NCI-H82 treated with DMSO at 0.1 percent for 48 hours (cell line): Measurements from ENCODE around the gene TTF2.
"Not testable (repeated sequence)": the region's sequence is repeated elsewhere in the genome, so short reads cannot be mapped to it uniquely, and the experiment has no call there.

Experiments
- DNase-seq: peaks from one replicate; lab custom pipeline; 2025; ENCODE audit not compliant: unreplicated experiment; lab: John Stamatoyannopoulos, UW

TTF2 gene

DNA sequence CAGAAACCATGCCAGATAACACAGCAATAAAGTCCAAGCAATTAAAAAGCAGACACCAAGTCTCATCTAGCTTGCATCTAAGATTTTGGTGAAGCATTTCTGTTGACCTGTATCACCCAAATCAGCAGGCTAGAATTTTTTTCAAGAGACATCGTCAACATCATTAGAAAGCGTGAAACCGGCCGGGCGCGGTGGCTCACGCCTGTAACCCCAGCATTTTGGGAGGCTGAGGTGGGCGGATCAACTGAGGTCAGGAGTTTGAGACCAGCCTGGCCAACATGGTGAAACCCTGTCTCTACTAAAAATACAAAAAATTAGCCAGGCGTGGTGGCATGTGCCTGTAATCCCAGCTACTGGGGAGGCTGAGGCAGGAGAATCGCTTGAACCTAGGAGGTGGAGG is 59.0 kb downstream of the TTF2 start:
- DNase-seq: not testable (repeated sequence)

DNA sequence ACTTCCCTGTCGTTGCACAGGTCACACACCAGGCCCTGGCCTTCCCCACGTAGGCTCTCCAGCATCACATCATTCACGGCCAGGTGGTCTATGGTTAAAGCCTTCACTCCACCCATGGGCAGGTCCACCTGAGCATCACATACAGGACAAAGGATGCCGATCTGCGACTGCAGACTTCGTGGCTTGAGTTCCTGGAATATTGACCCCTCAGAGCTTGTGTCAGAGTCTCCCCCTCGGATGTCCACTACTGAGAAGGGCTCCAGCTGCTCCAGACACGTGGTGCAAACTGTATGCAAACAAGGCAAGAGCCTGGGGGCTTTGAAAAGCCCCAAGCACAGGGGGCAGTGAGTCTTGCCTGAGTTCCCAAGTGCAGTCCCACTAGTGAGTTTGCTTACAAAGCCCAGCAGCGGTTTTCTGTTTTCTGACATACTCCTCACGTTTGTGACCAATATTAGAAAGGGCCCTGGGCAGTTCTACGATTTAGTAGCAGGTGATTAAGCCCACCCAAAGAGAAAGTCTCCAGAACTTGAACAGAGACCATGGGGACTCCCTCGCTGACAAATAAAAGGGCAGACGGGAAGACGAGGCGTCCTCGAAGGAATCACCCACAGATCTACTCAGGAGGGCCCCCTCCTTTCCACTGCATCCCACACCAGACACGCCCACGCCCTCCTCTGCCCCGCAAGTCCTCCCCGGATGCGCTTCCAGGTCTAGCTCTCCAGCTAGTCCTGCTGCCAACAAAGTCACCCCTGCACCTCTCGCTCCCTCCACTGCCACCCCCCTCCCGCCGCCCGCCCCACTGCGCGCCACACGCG is 60.9 kb downstream of the TTF2 start:
- DNase-seq: no peak

GRCh38 chr1:117121589-117122329 is 61.6 kb downstream of the TTF2 start, which contains the start of gene TRIM45:
TSS of gene TRIM45 (minus strand) at chr1:117121749. CDS start at chr1:117121201, 548 bp downstream.
- peak; percentile 96 for DNase-seq

- DNase-seq: no peak
Measured at GRCh38 chr1:117122330-117123025, 62.4 kb downstream of the TTF2 start.

GRCh38 chr1:117123274-117123673 is 63.1 kb downstream of the TTF2 start:
- DNase-seq: no peak

DNA sequence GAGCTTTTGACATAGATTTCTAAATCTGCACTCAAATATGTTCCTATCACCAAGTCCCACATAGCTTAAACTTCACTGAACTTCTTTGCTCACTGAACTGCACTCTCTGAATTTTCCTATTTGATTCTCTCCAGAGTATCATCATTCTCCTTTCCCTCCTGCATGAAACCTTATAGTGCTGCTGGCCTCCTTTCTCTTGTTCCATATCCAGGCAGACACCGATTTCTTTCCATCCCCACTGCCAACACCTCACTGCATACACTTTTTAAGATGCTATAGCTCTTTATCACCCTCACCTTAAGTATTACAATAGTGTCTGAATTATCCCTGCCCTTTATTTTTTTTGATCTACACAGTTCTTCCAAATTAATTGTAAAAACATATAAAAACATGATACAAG is 64.5 kb downstream of the TTF2 start:
- no peak for DNase-seq

DNA sequence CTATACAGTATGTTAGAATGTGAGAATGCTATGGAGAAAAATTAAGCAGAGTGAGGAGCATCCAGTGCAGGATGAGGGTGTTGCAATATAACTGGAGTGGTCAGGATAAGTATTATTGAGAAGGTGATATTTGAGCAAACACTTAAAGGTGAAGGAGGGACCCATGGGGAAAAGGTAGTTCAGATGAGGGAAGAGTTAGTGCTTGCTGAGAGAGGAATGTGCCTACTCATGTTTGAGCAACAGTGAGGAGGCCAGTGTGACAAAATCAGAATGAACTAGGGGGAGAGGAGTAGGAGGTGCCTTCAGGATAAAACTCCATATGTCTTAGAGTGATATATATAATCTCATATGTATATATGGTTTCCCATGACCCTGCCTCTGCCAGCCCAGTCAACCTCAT is 67.7 kb downstream of the TTF2 start:
- DNase-seq: no peak

DNA sequence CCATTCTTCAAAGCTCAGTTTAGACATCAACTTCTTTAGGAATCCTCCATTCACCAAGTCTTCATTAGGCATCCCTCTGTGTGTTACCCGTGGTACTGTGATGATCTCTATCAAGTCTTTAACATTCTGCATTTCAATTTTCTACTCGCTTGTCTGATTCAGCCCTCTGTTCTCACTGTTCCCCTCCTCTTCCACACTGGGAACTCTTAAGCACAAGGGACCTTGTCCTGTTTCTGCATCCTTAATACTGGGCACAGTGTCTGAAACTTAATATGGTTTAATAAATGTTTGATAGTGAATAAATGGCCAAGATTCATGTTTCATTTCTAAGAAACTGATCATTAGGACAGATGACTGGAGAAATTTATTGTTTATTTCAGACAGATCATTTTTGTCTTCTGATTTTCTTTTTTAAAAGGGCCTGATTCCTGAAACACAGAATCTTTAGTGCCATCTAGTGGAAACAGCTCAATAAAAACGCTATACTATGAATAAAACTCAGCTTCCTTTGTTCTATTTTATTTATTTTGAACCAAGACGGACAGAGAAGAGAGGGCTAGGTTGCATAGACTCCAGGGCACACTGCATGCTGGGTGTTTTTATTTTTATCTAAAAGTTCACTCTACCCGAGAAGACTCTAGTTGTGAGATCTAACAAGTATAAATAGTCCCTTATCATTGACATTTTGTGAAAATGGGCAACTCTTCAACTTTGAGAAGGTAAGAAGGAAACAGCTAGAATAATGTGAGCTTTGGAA is 68.4 kb downstream of the TTF2 start:
- peak; percentile 32 for DNase-seq

DNA sequence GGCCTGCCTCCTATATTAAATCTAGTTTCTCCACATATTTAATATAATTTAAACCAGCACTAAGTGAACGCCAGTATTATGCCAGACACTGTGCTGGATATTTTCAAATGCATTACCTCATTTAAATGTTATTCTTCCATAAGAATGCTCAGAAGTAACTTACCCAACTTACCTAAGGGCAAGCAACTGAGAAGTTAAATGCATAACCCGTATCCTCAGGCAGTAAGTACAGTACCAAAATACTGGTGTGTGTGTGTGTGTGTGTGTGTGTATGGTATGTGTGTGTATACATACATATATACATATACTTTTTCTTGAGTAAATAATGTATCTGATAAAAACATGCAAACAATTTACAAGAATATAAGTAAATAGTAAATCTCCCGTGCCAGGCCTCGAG is 70.4 kb downstream of the TTF2 start:
- DNase-seq: no peak

GRCh38 chr1:117135329-117135728 is 75.2 kb downstream of the TTF2 start:
- DNase-seq: no peak

GRCh38 chr1:117136749-117137148 is 76.6 kb downstream of the TTF2 start:
- no peak for DNase-seq

- DNase-seq: no peak
Measured at GRCh38 chr1:117137281-117137855, 77.2 kb downstream of the TTF2 start.

DNA sequence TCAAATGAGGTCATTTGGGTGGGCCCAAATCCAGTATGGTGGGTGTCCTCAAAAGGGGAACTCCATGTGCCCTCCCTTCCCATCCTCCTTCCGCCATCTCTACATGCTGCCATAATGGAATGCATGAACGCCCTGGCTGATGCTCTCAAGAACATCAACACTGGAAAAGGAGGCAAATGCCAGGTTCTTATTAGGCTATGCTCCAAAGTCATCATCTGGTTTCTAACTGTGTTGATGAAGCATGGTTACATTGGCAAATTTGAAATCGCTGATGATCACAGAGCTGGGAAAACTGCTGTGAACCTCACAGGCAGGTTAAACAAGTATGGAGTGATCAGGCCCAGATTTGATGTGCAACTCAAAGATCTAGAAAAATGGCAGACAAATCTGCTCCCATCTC is 78.0 kb downstream of the TTF2 start:
- DNase-seq: no peak

GRCh38 chr1:117138561-117138960 is 78.4 kb downstream of the TTF2 start:
- no peak for DNase-seq

DNA sequence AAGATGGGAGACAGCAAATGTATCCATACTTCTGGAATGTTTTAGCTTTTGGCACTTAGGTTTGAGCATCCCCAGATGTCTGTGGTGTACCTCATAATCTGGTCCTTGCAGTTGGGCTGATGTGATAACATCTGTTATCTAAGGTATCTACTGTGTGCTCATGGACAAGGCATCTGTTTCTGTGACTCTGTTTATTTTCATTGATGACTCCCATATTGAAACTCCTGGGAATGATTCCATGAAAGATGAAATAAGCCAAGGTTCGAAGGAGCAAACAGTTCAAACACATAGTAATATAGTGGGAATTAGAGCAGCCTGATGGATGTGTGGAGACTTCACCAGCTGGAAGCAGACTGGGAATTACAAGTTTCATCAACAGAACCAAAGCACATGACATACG is 82.1 kb downstream of the TTF2 start:
- no peak for DNase-seq

GRCh38 chr1:117143172-117143571 is 83.0 kb downstream of the TTF2 start:
- DNase-seq: no peak

- DNase-seq: no peak
Measured at GRCh38 chr1:117143871-117144270, 83.7 kb downstream of the TTF2 start.

DNA sequence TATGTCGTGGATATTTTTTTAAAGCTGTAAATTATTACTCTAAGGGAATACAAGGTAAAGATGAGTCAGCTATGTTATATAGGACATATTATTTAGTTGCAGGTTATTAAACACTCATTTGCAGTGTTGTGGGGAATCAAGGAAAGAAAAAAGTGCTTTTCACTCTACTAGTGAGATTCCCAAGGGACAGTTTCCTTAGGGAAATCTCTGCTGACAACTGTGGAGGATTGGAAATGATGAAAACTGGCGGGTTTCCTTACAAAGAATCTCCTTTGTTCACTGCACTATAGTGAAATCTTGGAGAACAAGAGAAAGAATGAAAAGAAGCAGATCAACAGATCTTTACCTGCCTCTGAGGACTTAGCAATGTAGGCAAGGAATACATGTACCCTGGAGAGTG is 85.9 kb downstream of the TTF2 start:
- DNase-seq: no peak

- DNase-seq: no peak
Measured at GRCh38 chr1:117146575-117147340, 86.6 kb downstream of the TTF2 start.

DNA sequence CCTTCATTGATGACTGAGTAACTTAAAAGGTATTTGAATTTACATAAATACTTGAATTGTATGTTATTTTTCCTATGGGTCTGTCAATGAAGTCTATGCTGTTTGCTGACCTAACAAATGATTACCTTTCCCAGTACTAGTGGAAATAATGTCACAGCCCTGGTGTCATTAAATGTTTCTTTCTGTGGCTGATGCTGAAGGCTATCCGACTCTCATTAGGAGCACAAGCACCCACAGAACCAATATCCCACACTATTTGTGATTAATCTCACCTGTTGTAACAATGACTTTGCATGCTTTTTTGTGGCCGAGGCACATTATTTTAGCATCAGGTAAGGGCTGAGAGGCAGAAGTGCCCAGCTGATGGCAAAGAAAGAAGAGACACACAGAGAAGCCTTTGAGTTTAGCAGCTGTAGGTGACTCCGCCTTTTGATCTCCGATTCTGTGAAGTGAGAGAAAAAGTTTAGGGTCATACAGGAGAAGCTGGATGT is 87.3 kb downstream of the TTF2 start:
- DNase-seq: no peak
